Endothelial cell of hepatic sinusoid (primary cell): Measurements from ENCODE around the gene KIF1B.
"Not testable (repeated sequence)": the region's sequence is repeated elsewhere in the genome, so short reads cannot be mapped to it uniquely, and the experiment has no call there.

Experiments
- in situ Hi-C: cut with HindIII; loops from 2 replicates; pipeline ENCODE4 v1.10.0; 2017; ENCODE audit warnings: low sequenced_read_pairs

The KIF1B gene

DNA sequence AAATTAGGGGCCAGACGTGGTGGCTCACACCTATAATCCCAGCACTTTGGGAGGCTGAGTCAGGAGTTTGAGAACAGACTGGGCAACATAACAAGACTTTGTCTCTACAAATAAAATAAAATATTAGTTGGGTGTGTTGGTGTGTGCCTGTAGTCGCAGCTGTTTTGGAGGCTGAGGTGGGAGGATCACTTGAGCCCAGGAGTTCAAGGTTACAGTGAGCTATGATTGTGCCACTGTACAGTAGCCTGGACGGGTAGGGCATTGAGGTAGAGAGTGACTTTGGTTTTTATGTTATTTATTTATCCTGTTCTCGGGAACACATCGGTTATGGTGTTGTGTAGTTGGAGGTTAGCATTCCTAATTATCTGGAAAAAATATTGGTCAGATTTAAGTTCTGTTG is 19.5 kb downstream of the KIF1B start:
- in situ Hi-C loops, result loop anchor here (5.0 kb wide), 1 partner anchor 48 kb away; no protein-coding TSS in a partner anchor

DNA sequence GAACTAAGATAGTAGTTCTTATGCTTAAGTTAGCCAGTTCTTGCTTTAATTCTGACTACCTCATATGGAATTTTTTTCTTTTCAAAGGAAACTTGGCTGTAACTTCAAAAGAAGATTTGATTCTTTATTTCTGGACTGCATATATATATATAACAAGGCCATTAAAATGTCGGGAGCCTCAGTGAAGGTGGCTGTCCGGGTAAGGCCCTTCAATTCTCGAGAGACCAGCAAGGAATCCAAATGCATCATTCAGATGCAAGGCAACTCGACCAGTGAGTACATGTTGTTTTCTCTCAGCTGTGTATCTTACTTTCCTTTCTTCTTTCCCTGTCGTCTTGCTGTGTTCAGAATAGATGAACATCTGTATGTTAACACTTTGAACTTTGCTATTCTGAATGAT is 21.8 kb downstream of the KIF1B start:
- in situ Hi-C loops, result no loop called here

DNA sequence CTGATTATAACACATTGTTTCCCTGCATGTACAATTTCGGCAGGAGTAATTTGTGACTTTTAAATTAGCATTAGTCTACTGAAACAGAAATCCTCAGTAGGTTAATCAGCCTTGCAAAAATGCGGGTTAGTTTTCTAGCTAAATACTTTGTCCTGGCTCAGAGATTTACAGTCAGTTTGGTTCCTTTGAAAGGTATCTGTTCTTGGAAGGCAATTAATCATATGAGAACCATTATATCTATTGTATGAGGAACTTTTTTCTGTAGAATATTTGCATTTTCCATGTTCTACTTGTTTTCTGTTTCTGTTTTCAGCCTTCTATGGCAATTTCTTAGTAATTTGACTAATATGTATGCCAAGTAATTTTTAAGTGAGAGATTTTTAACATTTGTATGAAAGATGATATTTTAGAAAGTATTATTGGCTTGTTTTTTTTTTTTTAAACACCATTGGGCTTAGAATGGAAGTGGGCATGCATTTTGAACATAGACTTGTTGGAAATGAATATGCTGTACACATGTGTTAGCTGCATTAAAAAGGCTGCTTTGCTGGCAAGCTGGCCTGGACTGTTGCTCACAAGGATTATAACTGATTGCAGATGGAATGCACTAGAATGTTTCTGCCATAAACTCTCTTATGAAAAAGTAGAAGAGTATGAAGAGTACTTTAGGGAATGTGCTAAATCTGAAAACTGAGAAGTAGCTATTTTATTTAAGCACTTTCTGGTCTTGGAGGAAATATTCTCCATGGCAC is 26.2 kb downstream of the KIF1B start:
- in situ Hi-C loops, result no loop called here

DNA sequence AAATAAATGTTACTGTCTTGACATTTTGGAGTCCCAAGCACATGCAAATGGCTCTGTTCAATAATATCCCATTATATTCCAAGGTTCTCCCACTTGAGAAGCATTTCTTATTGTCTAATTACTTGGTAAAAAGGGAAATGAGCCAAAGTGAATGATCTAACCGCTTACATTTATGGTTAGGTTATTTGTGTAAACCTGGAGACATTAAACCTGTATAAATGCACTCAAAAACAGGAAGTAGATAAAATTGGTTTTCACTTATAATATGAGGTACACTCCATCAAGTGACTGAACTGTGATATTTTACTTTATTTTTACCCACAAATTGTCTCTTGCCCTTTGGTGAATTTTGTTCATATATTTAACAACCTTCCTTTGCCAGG is 26.8 kb downstream of the KIF1B start:
- in situ Hi-C loops, result no loop called here

DNA sequence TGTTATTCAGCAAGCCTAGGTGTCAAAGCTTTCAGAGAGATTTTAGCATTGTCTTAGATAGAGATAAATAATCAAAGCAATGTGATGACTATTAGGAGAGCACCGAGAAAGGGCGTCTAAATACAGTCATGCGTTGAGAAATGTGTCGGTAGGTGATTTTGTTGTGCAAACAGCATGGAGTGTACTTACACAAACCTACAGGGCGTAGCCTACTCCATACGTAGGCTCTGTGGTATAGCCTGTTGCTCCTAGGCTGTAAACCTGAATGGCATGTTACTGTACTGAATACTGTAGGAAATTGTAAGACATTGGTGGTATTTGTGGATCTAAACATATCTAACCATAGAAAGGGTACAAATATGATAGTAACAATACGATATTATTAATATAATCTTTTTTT is 31.8 kb downstream of the KIF1B start:
- in situ Hi-C loops, result no loop called here

DNA sequence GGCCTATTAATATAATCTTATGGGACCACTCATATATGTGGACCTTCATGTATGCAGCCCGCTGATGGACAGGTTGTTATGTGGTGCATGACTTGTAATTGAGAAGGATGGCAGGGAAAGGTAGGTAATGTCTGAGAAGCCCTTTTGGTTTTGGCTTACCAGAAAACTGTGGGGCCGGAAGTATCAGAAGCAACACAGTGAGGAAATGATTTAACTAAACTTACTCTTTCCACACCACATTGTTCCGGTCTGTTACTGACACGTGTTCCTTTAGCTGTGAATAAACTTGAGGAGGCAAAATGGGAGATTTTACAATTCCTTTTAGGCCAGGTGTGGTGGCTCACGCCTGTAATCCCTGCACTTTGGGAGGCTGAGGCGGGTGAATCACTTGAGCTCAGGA is 32.4 kb downstream of the KIF1B start:
- in situ Hi-C loops, result no loop called here

DNA sequence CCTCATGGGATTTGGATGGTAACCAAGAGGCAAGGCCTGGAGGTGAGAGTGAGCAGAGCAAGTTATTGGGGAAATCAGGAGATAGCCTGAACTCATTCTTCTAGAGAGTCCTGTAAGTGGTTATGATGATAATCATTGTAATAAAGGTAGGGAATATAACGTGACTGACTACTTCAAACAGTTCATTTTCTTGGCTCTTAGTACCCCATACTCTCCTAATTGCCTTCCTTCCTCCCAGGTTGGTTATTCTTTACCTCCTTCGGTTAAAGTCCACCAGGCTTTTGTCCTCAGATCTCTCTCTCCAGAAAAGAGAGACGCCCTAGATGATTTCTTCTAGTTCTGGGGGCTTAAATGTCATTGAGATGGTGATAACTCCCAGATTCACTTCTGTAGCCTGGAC is 35.3 kb downstream of the KIF1B start:
- in situ Hi-C loops, result no loop called here

DNA sequence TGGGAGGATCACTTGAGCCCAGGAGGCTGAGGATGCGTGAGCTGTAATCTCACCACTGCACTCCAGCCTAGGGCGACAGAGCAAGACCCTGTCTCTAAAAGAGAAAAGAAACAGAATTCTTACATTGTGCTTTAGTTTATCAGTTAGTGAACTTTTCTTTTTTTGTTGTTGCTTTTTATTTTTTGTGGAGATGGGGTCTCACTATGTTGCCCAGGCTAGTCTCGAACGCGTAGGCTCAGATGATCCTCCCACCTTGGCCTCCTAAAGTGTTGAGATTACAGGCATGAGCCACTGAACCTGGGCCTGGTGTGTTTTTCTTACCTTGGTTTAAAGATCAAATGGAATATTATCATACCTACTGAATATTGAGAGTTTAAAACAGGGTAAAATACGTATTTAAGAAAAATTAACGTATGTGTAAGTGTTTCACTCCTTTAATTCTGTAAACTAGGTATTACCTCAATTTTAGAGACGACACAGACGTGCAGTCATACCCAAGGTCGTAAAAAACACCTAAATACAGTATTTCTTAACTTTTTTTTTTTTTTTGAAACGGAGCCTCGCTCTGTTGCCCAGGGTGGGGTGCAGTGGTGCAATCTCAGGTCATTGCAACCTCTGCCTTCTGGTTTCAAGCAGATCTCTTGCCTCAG is 39.6 kb downstream of the KIF1B start:
- in situ Hi-C loops, result no loop called here

DNA sequence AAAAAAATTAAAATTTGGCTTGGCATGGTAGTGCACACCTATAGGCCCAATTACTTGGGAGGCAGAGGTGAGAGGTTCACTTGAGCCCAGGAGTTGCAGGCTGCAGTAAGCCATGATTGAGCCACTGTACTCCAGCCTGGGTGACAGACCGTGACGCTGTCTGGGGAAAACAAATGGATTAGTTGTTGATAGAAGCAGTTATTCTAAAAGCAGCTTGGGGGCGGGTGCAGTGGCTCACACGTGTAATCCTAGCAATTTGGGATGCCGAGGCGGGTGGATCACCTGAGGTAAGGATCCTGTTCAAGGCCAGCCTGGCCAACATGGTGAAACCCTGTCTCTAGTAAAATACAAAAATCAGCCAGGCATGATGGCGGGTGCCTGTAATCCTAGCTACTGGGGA is 40.3 kb downstream of the KIF1B start:
- in situ Hi-C loops, result no loop called here

DNA sequence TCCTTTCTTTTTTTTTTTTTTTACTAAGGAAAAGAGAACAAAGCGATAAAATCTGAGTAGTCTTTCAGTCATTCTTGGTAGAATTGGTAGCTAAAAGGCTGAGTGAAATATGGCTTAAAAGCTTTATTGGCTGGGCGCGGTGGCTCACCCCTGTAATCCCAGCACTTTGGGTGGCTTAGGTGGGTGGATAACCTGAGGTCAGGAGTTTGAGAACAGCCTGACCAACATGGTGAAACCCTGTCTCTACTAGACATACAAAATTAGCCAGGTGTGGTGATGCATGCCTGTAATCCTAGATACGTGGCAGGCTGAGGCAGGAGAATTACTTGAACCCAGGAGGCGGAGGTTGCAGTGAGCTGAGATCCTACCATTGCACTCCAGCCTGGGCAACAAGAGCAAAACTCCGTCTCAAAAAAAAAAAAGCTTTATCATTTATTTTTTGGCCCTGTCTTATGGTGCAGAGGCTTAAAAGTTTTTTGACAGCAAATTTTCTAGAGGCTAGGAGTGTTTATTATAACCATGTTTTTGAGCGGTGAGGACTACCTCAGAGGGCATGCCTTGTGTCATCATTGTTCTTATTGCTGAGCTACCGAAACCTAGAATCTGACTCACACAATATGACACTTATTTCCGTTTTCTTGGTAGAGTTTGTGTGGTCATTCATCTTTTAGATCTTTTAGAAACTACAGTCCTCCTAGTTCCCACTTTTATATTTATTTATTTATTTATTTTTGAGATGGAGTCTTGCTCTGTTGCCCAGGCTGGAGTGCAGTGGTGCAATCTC is 41.1 kb downstream of the KIF1B start:
- in situ Hi-C loops, result not testable (repeated sequence)

DNA sequence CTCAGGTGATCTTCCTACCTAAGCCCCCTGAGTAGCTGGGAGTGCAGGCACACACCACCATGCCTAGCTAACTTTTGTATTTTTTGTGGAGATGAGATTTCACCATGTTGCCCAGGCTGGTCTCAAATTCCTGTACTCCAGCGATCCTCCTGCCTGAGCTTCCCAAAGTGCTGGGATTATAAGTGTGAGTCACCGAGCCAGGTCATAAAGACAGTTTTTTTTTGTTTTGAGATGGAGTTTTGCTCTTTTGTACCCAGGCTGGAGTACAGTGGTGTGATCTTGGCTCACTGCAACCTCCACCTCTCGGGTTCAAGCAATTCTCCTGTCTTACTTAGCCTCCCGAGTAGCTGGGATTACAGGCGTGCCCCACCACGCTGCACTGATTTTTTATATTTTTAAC is 42.1 kb downstream of the KIF1B start:
- in situ Hi-C loops, result no loop called here

DNA sequence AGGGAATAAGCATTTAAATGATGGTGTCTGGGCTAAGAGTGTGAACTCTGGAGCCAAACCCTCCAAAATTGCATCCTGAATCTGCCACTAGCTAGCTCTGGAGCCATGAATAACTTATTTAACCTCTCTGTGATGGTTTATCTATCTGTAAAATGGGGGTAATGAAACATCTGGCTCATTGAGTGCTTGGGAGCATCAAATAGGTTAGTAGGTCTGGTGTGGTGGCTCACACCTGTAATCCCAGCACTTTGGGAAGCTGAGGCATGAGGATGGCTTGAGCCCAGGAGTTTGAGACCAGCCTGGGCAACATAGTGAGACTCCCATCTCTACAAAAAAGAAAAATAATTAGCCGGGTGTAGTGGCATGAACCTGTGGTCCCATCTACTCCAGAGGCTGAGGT is 42.8 kb downstream of the KIF1B start:
- in situ Hi-C loops, result no loop called here

DNA sequence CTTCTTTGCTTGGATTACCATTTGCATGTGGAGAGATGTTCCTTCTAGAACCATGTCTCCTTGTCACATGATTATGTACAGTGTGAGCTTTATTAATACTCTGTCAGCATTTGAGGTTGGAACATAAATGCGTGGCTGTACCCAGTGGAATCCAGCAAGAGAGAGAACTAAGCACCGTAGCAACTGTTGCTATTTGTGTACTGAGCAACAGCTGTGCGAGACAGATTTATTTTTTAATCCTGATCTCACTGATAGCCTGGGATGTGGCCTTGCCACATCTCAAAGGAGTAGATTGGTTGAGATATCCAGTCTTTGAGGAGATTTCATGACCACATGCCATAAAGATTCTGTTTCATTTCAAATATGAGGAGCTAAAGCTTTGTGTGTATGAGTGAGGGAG is 43.4 kb downstream of the KIF1B start:
- in situ Hi-C loops, result no loop called here

DNA sequence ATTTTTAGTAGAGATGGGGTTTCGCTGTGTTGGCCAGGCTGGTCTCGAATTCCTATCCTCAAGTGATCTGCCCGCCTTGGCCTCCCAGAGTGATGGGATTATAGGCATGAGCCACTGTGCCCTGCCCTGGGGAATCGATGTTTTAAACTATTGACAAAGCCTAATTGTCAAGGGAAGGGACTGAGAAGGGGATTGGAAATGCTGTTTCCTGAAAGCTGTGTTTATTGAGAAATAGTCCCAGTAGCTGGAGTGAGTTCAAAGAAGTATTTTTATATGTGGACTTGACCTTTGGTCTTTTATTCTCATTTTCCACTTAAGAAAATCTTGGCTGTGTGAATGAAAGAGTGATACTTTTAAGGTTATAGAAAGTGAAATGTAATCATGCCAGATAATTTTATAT is 47.5 kb downstream of the KIF1B start:
- in situ Hi-C loops, result no loop called here

DNA sequence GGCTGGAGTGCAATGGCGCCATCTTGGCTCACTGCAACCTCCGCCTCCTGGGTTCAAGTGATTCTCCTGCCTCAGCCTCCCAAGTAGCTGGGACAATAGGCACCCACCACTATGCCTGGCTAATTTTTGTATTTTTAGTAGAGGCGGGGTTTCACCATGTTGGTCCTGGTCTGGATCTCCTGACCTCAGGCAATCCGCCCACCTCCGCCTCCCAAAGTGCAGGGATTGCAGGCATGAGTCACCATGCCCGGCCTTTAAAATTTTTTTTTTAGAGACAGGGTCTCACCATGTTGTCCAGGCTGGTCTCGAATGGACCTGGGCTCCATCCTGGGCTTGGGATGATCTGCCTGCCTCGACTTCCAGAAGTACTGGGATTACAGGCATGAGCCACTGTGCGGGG is 49.2 kb downstream of the KIF1B start:
- in situ Hi-C loops, result not testable (repeated sequence)

DNA sequence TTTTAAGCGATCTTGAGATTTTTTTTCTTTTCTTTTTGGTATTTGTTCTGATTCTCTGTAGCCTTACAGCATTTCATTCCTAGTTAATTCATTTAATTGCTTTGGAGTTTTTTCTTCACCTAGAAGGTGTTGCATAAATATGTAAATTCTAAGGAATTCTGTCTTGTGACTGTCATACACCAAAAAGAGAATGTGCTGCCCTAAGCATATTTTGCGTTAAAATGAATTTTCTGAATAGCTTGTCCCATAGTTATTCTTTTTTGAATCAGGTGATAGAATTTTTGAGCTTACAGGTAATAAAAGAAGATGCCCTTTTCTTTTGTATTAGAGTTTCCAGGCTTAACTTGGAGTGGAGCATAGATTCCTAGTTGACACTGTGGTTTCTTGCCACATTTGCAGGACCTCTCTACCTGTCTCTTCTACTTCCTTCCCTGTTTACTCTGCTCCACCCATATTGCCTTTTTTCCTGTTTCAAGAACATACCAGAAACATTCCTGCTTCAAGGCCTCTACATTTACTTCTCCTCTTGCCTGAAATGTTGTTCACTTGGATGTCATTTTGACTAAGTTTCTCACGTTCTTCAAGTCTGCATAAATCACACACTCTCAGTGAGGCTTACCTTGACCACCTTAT is 53.2 kb downstream of the KIF1B start:
- in situ Hi-C loops, result no loop called here

DNA sequence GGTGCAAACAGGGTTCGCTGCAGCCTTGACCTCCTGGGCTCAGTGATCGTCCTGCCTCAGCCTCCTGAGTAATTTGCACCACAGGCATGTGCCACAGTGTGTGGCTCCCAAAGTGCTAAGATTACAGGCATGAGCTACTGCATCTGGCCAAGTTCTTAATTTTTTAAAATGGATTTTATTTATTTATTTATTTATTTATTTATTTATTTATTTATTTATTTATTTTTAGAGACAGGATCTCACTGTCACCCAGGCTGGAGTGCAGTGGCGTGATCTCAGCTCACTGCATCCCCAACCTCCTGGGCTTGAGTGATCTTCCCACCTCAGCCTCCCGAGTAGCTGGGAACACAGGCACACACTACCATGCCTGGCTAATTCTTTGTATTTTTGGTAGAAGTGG is 54.7 kb downstream of the KIF1B start:
- in situ Hi-C loops, result no loop called here

DNA sequence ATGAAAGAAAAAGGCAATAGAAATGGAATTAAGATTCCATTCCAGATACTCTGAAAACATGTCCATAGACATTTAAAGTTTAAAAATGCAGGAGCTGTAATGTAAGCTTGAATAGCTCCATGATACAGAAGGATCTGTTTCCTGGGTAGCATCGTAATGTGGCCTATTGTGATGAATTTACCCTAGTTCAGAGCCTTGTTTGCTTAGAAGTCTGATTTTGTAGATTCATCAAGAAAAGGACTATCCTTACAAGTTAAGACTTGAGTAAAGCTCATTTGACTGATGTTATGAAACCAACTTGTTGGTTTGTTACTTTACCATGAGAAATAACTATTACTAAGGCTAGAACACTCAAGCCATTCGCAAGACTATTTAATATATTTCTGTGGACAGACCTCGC is 55.5 kb downstream of the KIF1B start:
- in situ Hi-C loops, result no loop called here

DNA sequence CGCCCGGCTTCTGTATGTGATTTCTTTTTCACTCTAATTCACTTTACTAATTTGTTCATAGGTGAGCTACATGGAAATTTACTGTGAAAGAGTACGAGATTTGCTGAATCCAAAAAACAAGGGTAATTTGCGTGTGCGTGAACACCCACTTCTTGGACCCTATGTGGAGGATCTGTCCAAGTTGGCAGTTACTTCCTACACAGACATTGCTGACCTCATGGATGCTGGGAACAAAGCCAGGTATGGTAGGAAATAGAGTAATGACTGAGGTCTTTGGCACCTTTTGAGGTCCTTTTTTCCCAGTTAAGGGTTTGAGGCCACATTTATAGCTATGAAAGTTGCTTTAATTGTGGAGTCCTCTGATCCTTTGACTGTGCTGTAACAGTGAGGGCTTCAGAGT is 56.9 kb downstream of the KIF1B start:
- in situ Hi-C loops, result no loop called here

DNA sequence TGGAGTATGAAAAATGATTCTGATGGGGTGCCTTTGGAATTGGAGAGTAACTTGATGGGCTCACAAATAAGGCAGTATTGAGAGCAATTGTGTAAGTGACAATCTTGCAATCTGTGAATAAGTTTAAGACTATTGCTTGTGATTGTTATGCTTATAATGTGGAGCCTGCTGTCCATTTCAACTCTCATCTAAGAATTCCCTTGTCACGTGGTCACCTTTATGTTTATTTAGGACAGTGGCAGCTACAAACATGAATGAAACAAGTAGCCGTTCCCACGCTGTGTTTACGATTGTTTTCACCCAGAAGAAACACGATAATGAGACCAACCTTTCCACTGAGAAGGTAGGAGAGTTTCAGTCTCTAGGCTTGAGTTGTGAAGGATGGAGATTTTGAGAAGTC is 57.6 kb downstream of the KIF1B start:
- in situ Hi-C loops, result no loop called here

DNA sequence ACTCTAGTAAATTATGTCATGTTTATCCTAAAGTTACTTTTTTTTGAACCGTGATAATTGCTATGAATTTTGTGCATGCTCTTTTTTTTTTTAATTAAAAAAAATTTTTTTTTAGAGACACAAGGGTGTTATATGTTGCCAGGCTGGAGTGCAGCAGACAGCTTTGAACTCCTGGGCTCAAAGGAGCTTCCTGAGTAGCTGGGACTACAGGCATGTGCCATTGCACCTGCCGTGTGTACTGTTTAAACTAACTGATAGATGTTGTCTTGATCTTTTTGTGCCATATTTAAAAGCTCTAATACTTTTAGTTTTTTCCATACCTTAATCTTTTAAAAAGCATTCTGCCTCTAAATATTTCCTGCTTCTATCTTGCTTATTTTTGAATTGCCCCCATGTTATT is 60.7 kb downstream of the KIF1B start:
- in situ Hi-C loops, result no loop called here

DNA sequence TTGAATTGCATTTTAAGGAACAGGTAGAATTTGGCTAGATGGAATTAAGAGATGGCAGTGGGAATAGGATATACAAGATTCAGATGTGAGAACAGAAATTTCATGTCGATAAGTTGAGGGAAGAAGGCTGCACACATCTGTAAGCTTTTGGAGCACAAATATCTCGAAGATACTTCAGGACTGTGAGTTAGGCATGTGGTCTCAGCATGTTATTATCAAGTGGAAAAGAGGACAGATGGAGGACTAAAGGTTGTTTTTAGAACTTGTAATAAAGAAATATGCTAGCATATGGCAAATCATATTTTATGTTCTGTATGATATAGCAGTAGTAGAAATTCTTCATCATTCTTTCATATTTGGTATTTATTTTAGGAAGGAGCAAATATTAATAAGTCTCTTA is 61.5 kb downstream of the KIF1B start:
- in situ Hi-C loops, result no loop called here
